Stimulated activated CD8-positive, alpha-beta memory T cell treated with anti-CD3 and anti-CD28 coated beads, Interleukin-12 subunit alpha, Interleukin-12 subunit beta, amount 100 ng/mL, for 4 hours (primary cell): ENCODE measurements around the gene EIF3K.

Source experiments
- DNase-seq: peaks from one replicate; pipeline ENCODE4 v3.0.0-alpha.2; 2020; ENCODE audit warnings: low read depth

The EIF3K gene

GRCh38 chr19:38649305-38650171 lies 30.6 kb downstream of the EIF3K start:
- no peak for DNase-seq

- DNase-seq, result no peak
These were observed 31.3 kb downstream of the EIF3K start for GRCh38 chr19:38650172-38650775.

GRCh38 chr19:38650911-38651584 lies 32.1 kb downstream of the EIF3K start:
- no peak for DNase-seq

- no peak for DNase-seq
These were observed 34.1 kb downstream of the EIF3K start for GRCh38 chr19:38653028-38653571.

GRCh38 chr19:38654628-38655055 lies 35.7 kb downstream of the EIF3K start:
- DNase-seq, result no peak

GRCh38 chr19:38655148-38655824 lies 36.3 kb downstream of the EIF3K start:
- no peak for DNase-seq

GRCh38 chr19:38656171-38656981 lies 37.4 kb downstream of the EIF3K start:
- DNase-seq, result no peak

GRCh38 chr19:38657633-38658222 lies 38.7 kb downstream of the EIF3K start:
- no peak for DNase-seq

- no peak for DNase-seq
These were observed 39.7 kb downstream of the EIF3K start for GRCh38 chr19:38658462-38659306.

- no peak for DNase-seq
These were observed 41.7 kb downstream of the EIF3K start for GRCh38 chr19:38660724-38661123.

GRCh38 chr19:38661136-38661535 lies 42.1 kb downstream of the EIF3K start:
- no peak for DNase-seq

GRCh38 chr19:38661996-38662395 lies 43.0 kb downstream of the EIF3K start:
- DNase-seq, result no peak

- DNase-seq, result no peak
These were observed 43.7 kb downstream of the EIF3K start for GRCh38 chr19:38662537-38663155.

GRCh38 chr19:38663156-38663651 lies 44.2 kb downstream of the EIF3K start:
- DNase-seq, result no peak

GRCh38 chr19:38663957-38664502 lies 45.0 kb downstream of the EIF3K start:
- DNase-seq, result no peak

- DNase-seq, result no peak
These were observed 45.7 kb downstream of the EIF3K start for GRCh38 chr19:38664503-38665211.

- no peak for DNase-seq
These were observed 46.4 kb downstream of the EIF3K start for GRCh38 chr19:38665219-38665931.
